Dendritic cell treated with granulocyte-macrophage colony-stimulating factor and Interleukin-4, amounts not matched to agents 40 ng/mL and 50 ng/mL, for 4 days (primary cell): Measurements from ENCODE around the gene CAMK1.

Source experiments
- H3K27ac Mint-ChIP-seq: one replicate; pipeline ENCODE4 v1.8.0; 2022; ENCODE audit warnings: mild to moderate bottlenecking, mixed read lengths
- H3K27me3 Mint-ChIP-seq: one replicate; pipeline ENCODE4 v1.8.0; 2022; ENCODE audit warnings: mild to moderate bottlenecking, mixed read lengths
- H3K36me3 Mint-ChIP-seq: one replicate; pipeline ENCODE4 v1.8.0; 2022; ENCODE audit warnings: low read depth, mixed read lengths
- H3K4me1 Mint-ChIP-seq: one replicate; pipeline ENCODE4 v1.8.0; 2022; ENCODE audit warnings: low read depth, mixed read lengths
- H3K4me3 Mint-ChIP-seq: one replicate; pipeline ENCODE4 v1.8.0; 2022; ENCODE audit warnings: mild to moderate bottlenecking, moderate library complexity, mixed read lengths
- H3K9me3 Mint-ChIP-seq: one replicate; pipeline ENCODE4 v1.8.0; 2022; ENCODE audit warnings: mixed read lengths
- intact Hi-C: fragments of 100-400 bp; cut with micrococcal nuclease; formaldehyde crosslinking; loops from one replicate; pipeline ENCODE4 v1.15.0; 2022

CAMK1 gene

DNA sequence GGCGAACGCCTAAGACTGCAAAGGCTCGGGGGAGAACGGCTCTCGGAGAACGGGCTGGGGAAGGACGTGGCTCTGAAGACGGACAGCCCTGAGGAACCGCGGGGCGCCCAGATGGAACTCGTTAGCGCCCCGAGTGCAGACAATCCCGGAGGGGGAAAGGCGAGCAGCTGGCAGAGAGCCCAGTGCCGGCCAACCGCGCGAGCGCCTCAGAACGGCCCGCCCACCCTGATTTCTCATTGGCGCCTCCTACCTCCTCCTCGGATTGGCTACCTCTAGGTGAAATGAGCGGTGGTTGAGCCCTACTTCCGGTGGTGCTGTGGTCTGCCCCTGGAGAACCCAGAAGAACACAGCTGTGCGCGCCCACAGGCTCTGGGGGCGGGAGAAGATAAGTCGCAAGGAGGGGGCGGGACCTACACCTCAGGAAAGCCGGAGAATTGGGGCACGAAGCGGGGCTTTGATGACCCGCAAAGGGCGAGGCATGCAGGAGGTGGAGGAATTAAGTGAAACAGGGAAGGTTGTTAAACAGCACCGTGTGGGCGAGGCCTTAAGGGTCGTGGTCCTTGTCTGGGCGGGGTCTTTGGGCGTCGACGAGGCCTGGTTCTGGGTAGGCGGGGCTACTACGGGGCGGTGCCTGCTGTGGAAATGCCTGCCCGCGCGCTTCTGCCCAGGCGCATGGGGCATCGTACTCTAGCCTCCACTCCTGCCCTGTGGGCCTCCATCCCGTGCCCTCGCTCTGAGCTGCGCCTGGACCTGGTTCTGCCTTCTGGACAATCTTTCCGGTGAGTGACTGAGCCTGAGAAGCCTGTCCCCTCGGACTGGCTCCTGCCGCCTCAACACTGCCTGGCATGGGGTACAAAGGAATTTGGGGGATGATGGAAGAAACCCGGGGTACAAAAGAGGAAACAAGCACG, 19.8 kb downstream of the CAMK1 start, which contains the start of gene OGG1:
Gene OGG1, plus strand, starts transcription at position 308 of the 911 bp plus-strand sequence. Its CDS starts 335 bp downstream, at position 643.
- Mint-ChIP-seq H3K4me3 (peak within 1 kb of the TSS; percentile 85), H3K36me3 (peaks cover 90% of the 10 kb centered on the region), H3K9me3 (no peaks in the 10 kb centered on the region), H3K27me3 (no peaks in the 10 kb centered on the region), H3K4me1 (peaks cover 42% of the 10 kb centered on the region), H3K27ac (peak within 1 kb of the TSS; percentile 92)
- intact Hi-C loops: loop anchor here (2.0 kb wide), 2 partner anchors 15 to 43 kb away; partner anchors contain the start of genes ARPC4 and TADA3

DNA sequence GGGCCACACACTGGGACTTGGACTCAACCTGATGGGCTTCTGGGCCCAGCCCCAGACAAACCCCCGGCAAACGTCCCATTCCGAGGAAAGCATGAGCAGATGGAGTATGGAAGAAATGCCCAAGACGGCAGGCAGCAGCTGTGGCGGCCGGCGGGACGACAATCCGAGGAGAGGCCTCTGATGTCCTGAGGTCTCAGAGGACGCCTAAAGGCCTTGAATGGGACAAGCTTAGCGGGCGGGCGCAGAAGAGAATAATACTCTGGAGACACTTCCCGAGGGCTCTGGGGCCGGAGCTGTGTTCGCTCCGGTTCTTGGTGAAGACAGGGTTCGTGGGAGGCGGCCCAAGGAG, 20.5 kb downstream of the CAMK1 start:
- H3K4me3 Mint-ChIP-seq: peak overlapping the region; percentile 85
- H3K27ac Mint-ChIP-seq: peak overlapping the region; percentile 92
- H3K27me3 Mint-ChIP-seq: no peaks in the 10 kb centered on the region
- H3K36me3 Mint-ChIP-seq: peaks cover 90% of the 10 kb centered on the region
- peaks cover 36% of the 10 kb centered on the region for H3K4me1 Mint-ChIP-seq
- H3K9me3 Mint-ChIP-seq: no peaks in the 10 kb centered on the region
- intact Hi-C loops: loop anchor here (2.0 kb wide), 1 partner anchor 14 kb away; no protein-coding TSS in a partner anchor

DNA sequence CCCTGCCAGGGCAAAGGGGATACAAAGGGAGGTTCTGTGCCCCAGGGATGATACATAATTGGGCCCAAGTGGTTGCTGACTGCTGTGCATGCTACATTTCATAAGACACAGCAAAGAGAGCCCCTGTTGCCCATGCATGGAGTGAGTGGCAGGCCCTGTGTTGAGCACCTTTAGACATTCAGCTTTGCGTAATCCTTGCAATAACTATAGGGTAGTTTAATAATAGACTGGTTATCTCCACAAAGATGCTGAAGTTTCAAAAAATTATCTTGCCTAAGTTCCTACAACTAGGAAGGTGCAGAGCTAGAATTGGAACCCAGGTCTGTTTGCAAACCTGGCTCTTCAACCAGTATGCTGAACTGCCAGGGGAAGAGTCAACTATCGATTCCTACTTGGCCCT, 21.7 kb downstream of the CAMK1 start:
- intact Hi-C loops: loop anchor here (2.0 kb wide), 1 partner anchor 13 kb away; no protein-coding TSS in a partner anchor
- H3K27me3 Mint-ChIP-seq: no peaks in the 10 kb centered on the region
- no peak overlapping the region for H3K27ac Mint-ChIP-seq
- H3K4me1 Mint-ChIP-seq: peaks cover 33% of the 10 kb centered on the region
- no peak overlapping the region for H3K4me3 Mint-ChIP-seq
- peaks cover 92% of the 10 kb centered on the region for H3K36me3 Mint-ChIP-seq
- no peaks in the 10 kb centered on the region for H3K9me3 Mint-ChIP-seq

DNA sequence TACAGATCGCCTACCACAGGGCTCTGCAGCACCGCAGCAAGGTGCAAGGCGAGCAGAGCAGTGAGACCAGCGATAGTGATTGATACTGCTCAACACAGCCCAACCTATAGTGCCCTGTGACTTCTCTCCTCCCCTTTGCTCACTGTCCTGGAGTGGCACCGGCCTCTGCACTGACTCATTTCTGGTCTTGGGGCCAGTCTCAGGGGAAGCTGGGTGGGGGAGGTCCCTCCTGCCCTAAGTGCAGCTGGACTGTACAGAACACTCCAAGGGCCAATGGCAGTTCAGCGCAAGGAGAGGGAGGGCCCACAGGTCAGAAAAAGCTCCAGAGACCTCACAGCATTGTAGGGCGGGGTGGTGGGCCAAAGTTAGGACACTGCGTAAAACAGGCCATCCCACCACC, 22.5 kb downstream of the CAMK1 start:
- H3K27ac Mint-ChIP-seq: no peak overlapping the region
- H3K36me3 Mint-ChIP-seq: peaks cover 92% of the 10 kb centered on the region
- no peaks in the 10 kb centered on the region for H3K27me3 Mint-ChIP-seq
- H3K9me3 Mint-ChIP-seq: no peaks in the 10 kb centered on the region
- intact Hi-C loops: no loop called here
- H3K4me1 Mint-ChIP-seq: peaks cover 33% of the 10 kb centered on the region
- H3K4me3 Mint-ChIP-seq: no peak overlapping the region

DNA sequence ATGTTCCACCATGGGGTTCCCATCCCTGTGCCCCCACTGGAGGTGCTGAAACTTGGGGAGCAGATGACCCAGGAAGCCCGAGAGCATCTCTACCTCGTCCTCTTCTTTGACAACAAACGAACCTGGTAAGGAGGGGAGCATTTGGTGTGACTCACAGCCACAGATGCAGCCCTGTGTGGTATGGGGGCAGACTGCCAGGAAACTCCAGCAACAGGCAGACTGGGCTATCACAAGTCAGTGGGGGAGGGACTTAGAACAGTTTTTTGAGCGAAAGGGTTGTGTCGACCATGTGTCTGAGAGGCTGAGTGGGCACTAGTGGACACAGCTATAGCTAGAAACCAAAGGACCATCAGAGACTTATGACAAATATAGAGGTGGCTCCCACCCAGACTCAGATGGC, 23.4 kb downstream of the CAMK1 start:
- H3K36me3 Mint-ChIP-seq: peaks cover 92% of the 10 kb centered on the region
- intact Hi-C loops: no loop called here
- no peak overlapping the region for H3K27ac Mint-ChIP-seq
- peaks cover 25% of the 10 kb centered on the region for H3K4me1 Mint-ChIP-seq
- H3K27me3 Mint-ChIP-seq: no peaks in the 10 kb centered on the region
- H3K4me3 Mint-ChIP-seq: no peak overlapping the region
- no peaks in the 10 kb centered on the region for H3K9me3 Mint-ChIP-seq

DNA sequence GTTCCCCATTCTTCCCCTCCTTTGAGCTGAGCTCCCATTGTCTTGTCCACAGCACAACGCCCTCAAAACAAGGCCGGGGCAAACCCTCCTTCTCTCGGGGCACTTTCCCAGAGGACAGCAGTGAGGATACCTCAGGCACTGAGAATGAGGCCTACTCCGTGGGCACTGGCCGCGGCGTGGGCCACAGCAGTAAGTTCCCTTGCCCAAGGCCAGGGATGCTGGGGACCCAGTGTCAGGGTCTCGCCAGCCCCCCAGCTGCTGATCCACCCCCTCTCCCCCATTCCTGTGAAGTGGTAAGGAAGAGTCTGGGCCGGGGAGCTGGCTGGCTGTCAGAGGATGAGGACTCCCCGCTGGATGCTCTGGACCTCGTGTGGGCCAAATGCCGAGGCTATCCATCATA, 24.2 kb downstream of the CAMK1 start:
- H3K36me3 Mint-ChIP-seq: peaks cover 97% of the 10 kb centered on the region
- no peak overlapping the region for H3K4me3 Mint-ChIP-seq

DNA sequence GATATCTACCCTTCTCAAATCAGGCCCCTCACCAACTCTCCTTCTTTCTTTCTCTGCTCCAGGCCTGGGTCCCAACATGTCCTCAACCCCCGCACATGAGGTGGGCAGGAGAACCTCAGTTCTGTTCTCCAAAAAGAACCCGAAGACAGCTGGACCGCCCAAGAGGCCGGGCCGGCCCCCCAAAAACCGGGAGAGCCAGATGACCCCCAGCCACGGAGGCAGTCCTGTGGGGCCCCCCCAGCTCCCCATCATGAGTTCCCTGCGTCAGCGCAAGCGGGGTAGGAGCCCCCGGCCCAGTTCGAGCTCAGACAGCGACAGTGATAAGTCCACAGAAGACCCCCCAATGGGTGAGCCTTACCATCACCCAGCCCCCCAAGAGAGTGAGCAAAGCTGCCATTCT, 25.6 kb downstream of the CAMK1 start:
- H3K27ac Mint-ChIP-seq: no peak overlapping the region
- no peak overlapping the region for H3K4me3 Mint-ChIP-seq
- no peaks in the 10 kb centered on the region for H3K27me3 Mint-ChIP-seq
- H3K4me1 Mint-ChIP-seq: peaks cover 16% of the 10 kb centered on the region
- H3K9me3 Mint-ChIP-seq: no peaks in the 10 kb centered on the region
- intact Hi-C loops: no loop called here
- peaks cover 100% of the 10 kb centered on the region for H3K36me3 Mint-ChIP-seq

More for the DNA sequence above, 24.2 kb downstream of the CAMK1 start:
- Mint-ChIP-seq H3K27me3 (no peaks in the 10 kb centered on the region), H3K4me1 (peaks cover 19% of the 10 kb centered on the region), H3K27ac (no peak overlapping the region), H3K9me3 (no peaks in the 10 kb centered on the region)
- intact Hi-C loops: no loop called here

DNA sequence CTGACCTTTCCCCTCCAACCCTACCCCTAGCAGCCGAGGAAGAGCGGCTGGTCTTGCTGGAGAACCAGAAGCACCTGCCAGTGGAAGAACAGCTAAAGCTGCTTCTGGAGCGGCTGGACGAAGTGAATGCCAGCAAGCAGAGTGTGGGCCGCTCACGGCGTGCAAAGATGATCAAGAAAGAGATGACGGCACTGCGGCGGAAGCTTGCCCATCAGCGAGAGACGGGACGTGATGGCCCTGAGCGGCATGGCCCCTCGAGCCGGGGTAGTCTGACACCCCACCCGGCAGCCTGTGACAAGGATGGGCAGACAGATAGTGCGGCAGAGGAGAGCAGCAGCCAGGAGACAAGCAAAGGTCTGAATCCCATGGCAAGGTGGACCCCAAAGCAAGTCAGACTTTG, 26.2 kb downstream of the CAMK1 start:
- H3K27me3 Mint-ChIP-seq: no peaks in the 10 kb centered on the region
- H3K36me3 Mint-ChIP-seq: peaks cover 100% of the 10 kb centered on the region
- intact Hi-C loops: no loop called here
- no peak overlapping the region for H3K27ac Mint-ChIP-seq
- H3K9me3 Mint-ChIP-seq: no peaks in the 10 kb centered on the region
- H3K4me1 Mint-ChIP-seq: peaks cover 14% of the 10 kb centered on the region
- no peak overlapping the region for H3K4me3 Mint-ChIP-seq

DNA sequence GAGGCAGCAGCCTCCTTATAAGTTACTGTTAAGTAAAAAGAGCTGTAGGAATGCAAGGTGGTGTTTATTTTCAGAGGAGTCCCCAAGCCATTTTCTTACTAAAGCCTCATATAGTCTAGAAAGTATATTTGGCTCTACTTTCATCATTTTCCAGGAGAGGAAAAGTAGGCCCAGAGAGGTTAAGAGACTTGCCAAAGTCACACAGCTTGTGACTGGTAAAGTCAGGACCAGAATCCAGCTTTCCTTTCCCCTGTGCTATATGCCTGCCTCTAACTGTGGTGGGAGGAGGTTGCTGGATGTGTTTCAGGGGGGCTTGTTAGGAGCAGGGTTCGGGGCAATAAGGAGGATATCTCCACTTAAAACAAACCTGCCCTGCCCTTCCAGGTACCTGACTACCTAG, 27.2 kb downstream of the CAMK1 start:
- H3K4me1 Mint-ChIP-seq: peaks cover 18% of the 10 kb centered on the region
- H3K9me3 Mint-ChIP-seq: no peaks in the 10 kb centered on the region
- H3K36me3 Mint-ChIP-seq: peaks cover 100% of the 10 kb centered on the region
- no peak overlapping the region for H3K4me3 Mint-ChIP-seq
- H3K27me3 Mint-ChIP-seq: no peaks in the 10 kb centered on the region
- intact Hi-C loops: no loop called here
- no peak overlapping the region for H3K27ac Mint-ChIP-seq

DNA sequence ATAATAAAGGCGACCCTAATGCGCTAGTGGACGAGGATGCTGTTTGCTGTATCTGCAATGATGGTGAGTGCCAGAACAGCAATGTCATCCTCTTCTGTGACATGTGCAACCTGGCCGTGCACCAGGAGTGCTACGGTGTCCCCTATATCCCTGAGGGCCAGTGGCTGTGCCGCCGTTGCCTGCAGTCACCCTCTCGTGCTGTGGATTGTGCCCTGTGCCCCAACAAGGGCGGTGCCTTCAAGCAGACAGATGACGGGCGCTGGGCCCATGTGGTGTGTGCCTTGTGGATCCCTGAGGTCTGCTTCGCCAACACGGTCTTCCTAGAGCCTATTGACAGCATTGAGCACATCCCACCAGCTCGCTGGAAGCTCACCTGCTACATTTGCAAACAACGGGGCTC, 30.6 kb downstream of the CAMK1 start:
- Mint-ChIP-seq H3K27me3 (no peaks in the 10 kb centered on the region), H3K36me3 (peaks cover 99% of the 10 kb centered on the region), H3K4me1 (peaks cover 45% of the 10 kb centered on the region), H3K9me3 (no peaks in the 10 kb centered on the region), H3K27ac (no peak overlapping the region), H3K4me3 (no peak overlapping the region)
- intact Hi-C loops: no loop called here

DNA sequence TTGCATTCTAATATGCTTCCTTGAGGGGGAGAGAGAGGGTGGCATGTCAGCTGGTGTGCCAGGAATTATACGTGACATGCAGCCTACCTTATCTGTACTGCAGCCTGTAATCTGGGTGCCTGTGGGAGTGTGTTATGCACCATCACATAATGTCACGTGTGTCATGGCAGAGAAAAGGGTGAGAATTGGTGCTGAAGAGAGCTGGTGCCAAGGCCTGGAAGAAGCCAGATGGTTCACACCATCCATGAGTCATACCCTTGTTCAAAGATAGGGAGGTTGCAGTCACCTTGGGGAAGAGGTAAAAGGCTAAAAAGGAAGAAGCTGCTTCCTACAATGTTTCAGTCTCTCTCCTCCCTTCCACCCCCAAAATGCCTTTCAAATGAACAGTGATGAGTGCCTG, 32.9 kb downstream of the CAMK1 start:
- Mint-ChIP-seq H3K27ac (peak overlapping the region; percentile 64), H3K4me3 (no peak overlapping the region), H3K36me3 (peaks cover 97% of the 10 kb centered on the region), H3K4me1 (peaks cover 65% of the 10 kb centered on the region), H3K27me3 (no peaks in the 10 kb centered on the region), H3K9me3 (no peaks in the 10 kb centered on the region)
- intact Hi-C loops: no loop called here

DNA sequence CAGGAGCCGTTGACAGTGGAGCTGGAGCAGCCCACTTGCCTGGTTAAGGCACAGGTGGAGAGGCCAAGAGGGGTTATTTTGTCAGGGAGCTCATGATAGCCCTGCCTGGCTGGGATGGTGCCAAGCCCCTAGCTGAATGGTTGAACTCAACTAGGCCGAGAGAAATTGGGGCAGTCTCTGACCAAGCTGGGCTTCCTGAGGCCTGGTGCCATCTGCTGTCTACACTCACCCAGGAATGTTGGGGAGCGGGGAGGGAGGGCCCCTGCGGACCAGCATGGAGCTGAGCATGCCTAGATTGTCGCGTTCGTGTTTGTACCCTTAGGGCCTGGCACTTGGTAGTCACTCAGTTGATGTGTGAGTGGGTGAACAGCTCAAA, 37.0 kb downstream of the CAMK1 start:
- peaks cover 75% of the 10 kb centered on the region for H3K4me1 Mint-ChIP-seq
- peak overlapping the region; percentile 89 for H3K4me3 Mint-ChIP-seq
- H3K9me3 Mint-ChIP-seq: no peaks in the 10 kb centered on the region
- intact Hi-C loops: no loop called here
- H3K27me3 Mint-ChIP-seq: no peaks in the 10 kb centered on the region
- peak overlapping the region; percentile 90 for H3K27ac Mint-ChIP-seq
- peaks cover 70% of the 10 kb centered on the region for H3K36me3 Mint-ChIP-seq

DNA sequence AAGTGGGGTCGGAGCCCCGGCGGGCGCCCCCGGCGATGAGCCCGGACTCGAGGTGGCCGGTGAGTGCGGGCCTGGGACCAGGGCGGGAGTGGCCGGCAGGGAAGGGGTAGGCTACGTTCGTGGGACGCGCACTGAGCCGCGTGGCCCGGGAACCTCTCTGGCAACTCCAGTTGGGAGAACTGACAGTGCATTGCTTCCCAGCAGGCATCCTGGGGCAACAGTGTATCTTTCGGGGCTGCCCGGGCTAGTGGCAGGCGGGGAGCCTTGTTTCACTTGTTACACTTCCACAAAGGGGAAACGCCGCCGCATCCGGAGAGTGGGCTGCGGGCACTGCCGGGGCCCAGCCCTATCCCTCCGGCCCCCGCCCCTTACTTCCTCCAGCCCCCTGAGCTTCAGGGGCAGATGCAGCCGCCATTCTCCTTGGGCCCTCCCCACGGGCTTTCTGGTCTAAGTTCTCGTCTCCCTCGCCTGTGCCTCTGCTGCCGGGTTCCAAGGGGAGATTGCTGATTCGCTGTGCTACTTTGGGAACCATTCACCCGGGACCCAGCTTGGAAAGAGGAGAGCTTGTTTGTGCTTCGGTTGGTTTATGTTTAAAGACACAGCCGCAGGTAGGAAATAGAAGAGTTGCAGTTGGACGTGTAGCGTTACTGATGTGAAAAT, 37.5 kb downstream of the CAMK1 start:
- Mint-ChIP-seq H3K36me3 (peaks cover 64% of the 10 kb centered on the region), H3K9me3 (no peaks in the 10 kb centered on the region), H3K4me1 (peaks cover 80% of the 10 kb centered on the region), H3K27ac (peak overlapping the region; percentile 90), H3K4me3 (peak overlapping the region; percentile 89), H3K27me3 (no peaks in the 10 kb centered on the region)
- intact Hi-C loops: no loop called here
